ENCODE results near the gene CA10. TPM values are rescaled to one million over a fixed set of nuclear protein-coding genes. Genes with fewer than 3 reads are reported as not detected.

The CA10 gene
- total and polyA plus RNA-seq, 2 donors (not counting 1 experiment from before 2014, with no cell fraction given), result not detected

GRCh38 chr17:51873302-51873701 is 285.2 kb downstream of the CA10 start:
- no peaks in the 10 kb centered on the region for H3K79me2 ChIP-seq (ENCODE audit: control insufficient read depth, insufficient read depth, low read length)
- CTCF ChIA-PET, result no interaction called here
- no peak for DNase-seq
- no peaks in the 10 kb centered on the region for H3K4me1 ChIP-seq (ENCODE audit: control insufficient read depth in 2 of 2, insufficient read depth in 2 of 2, low read length in 2 of 2)
- no peak overlapping the region for H2AFZ ChIP-seq (ENCODE audit: insufficient read depth, low read depth, low read length, poor library complexity, severe bottlenecking)
- no peaks in the 10 kb centered on the region for H4K20me1 ChIP-seq (ENCODE audit: control insufficient read depth, insufficient read depth, low read length, poor library complexity, severe bottlenecking)
- no peak overlapping the region for H3K4me3 ChIP-seq (ENCODE audit: control extremely low read depth in 1 of 5, extremely low read depth in 1 of 5, insufficient read depth in 1 of 5, low read depth in 2 of 5, low read length in 4 of 5)
- no peaks in the 10 kb centered on the region for H3K36me3 ChIP-seq (replicated peaks in 1 of 2; ENCODE audit: control extremely low read depth in 1 of 2, control insufficient read depth in 1 of 2, extremely low read depth in 1 of 2, insufficient read depth in 2 of 2, low read length in 1 of 2)
- H3K27me3 Mint-ChIP-seq, result no peaks in the 10 kb centered on the region
- intact Hi-C loops (cut with micrococcal nuclease), result no loop called here
- no CpG with 5 or more reads among the region's 3 CpGs for WGBS (ENCODE audit: insufficient coverage)
- H3K27ac Mint-ChIP-seq, result no peak overlapping the region
- POLR2A ChIA-PET, result no interaction called here
- ATAC-seq (ENCODE audit: low read depth), result no peak
- H3K4me3 Mint-ChIP-seq, result no peak overlapping the region
- no peaks in the 10 kb centered on the region for H3K9me3 ChIP-seq (ENCODE audit: control extremely low read depth in 1 of 3, control insufficient read depth in 2 of 3, insufficient read depth in 1 of 3, low read length in 2 of 3)
- no peaks in the 10 kb centered on the region for H3K4me1 Mint-ChIP-seq
- H3K27ac ChIP-seq (ENCODE audit: low read length in 2 of 2), result no peak overlapping the region
- no peak overlapping the region for H3K4me2 ChIP-seq (replicated peaks; ENCODE audit: low read depth, low read length, poor library complexity, severe bottlenecking)
- no peaks in the 10 kb centered on the region for H3K9me3 Mint-ChIP-seq (ENCODE audit: insufficient read depth)
- H3K27me3 ChIP-seq (replicated peaks in 1 of 4; ENCODE audit: control extremely low read depth in 1 of 4, control insufficient read depth in 3 of 4, insufficient read depth in 4 of 4, low read length in 3 of 4), result no peaks in the 10 kb centered on the region
- no peak overlapping the region for H3K9ac ChIP-seq (ENCODE audit: low read length)
- no peak for TF ChIP-seq EZH2 (IDR thresholded peaks at IDR 0.05; ENCODE audit: borderline replicate concordance, insufficient read depth, low read depth, low read length, poor library complexity, severe bottlenecking)
- no peak for TF ChIP-seq CTCF (IDR thresholded peaks at IDR 0.05)

- H4K20me1 ChIP-seq (ENCODE audit: control insufficient read depth, insufficient read depth, low read length, poor library complexity, severe bottlenecking), result no peaks in the 10 kb centered on the region
- DNase-seq, result no peak
- intact Hi-C loops (cut with micrococcal nuclease), result no loop called here
- 0% methylated on average over 1 of the region's 2 CpGs for WGBS (ENCODE audit: insufficient coverage)
- ChIA-PET POLR2A (no interaction called here), CTCF (no interaction called here)
- no peaks in the 10 kb centered on the region for H3K9me3 Mint-ChIP-seq (ENCODE audit: insufficient read depth)
- no peaks in the 10 kb centered on the region for H3K4me1 ChIP-seq (ENCODE audit: control insufficient read depth in 2 of 2, insufficient read depth in 2 of 2, low read length in 2 of 2)
- H2AFZ ChIP-seq (ENCODE audit: insufficient read depth, low read depth, low read length, poor library complexity, severe bottlenecking), result no peak overlapping the region
- no peaks in the 10 kb centered on the region for H3K4me1 Mint-ChIP-seq
- H3K4me3 Mint-ChIP-seq, result no peak overlapping the region
- H3K27me3 ChIP-seq (replicated peaks in 1 of 4; ENCODE audit: control extremely low read depth in 1 of 4, control insufficient read depth in 3 of 4, insufficient read depth in 4 of 4, low read length in 3 of 4), result no peaks in the 10 kb centered on the region
- no peaks in the 10 kb centered on the region for H3K9me3 ChIP-seq (ENCODE audit: control extremely low read depth in 1 of 3, control insufficient read depth in 2 of 3, insufficient read depth in 1 of 3, low read length in 2 of 3)
- H3K79me2 ChIP-seq (ENCODE audit: control insufficient read depth, insufficient read depth, low read length), result no peaks in the 10 kb centered on the region
- H3K4me3 ChIP-seq (ENCODE audit: control extremely low read depth in 1 of 5, extremely low read depth in 1 of 5, insufficient read depth in 1 of 5, low read depth in 2 of 5, low read length in 4 of 5), result no peak overlapping the region
- H3K27ac Mint-ChIP-seq, result no peak overlapping the region
- no peak overlapping the region for H3K9ac ChIP-seq (ENCODE audit: low read length)
- H3K27ac ChIP-seq (ENCODE audit: low read length in 2 of 2), result no peak overlapping the region
- no peak for TF ChIP-seq EZH2 (IDR thresholded peaks at IDR 0.05; ENCODE audit: borderline replicate concordance, insufficient read depth, low read depth, low read length, poor library complexity, severe bottlenecking)
- TF ChIP-seq CTCF (IDR thresholded peaks at IDR 0.05), result no peak
- no peak for ATAC-seq (ENCODE audit: low read depth)
- H3K36me3 ChIP-seq (replicated peaks in 1 of 2; ENCODE audit: control extremely low read depth in 1 of 2, control insufficient read depth in 1 of 2, extremely low read depth in 1 of 2, insufficient read depth in 2 of 2, low read length in 1 of 2), result no peaks in the 10 kb centered on the region
- no peak overlapping the region for H3K4me2 ChIP-seq (replicated peaks; ENCODE audit: low read depth, low read length, poor library complexity, severe bottlenecking)
- H3K27me3 Mint-ChIP-seq, result no peaks in the 10 kb centered on the region
Measured at GRCh38 chr17:51869387-51869786, 289.1 kb downstream of the CA10 start.
